SK-N-SH (cell line): ENCODE results near the gene VPS35. TPM values are rescaled to one million over a fixed set of nuclear protein-coding genes. Genes with fewer than 3 reads are reported as not detected.

Experiments
- CTCF ChIA-PET: fragments of 300-600, 350-600 bp; formaldehyde crosslinking; extraction: SDS; loops from one replicate; lab custom pipeline; 2021; lab: Yijun Ruan, JAX
- POLR2A ChIA-PET: fragments of 350-600 bp; sonication (Branson Sonifier 250); formaldehyde crosslinking; extraction: SDS; loops from one replicate; lab custom pipeline; 2020; ENCODE audit warnings: antibody characterized with exemption, inconsistent platforms; lab: Yijun Ruan, JAX
- DNase-seq: peaks from one replicate; pipeline ENCODE4 v3.0.0; 2012
- H2AFZ ChIP-seq: fragments of 200-600 bp; sonication (generic); 2 replicates; pipeline ENCODE4 v1.8.1; 2016; ENCODE audit warnings: antibody characterized with exemption, mild to moderate bottlenecking, low read depth
- H3F3A ChIP-seq: fragments of 200-600 bp; sonication (generic); replicated peaks from 2 replicates; pipeline ENCODE3; 2016; ENCODE audit warnings: antibody characterized with exemption, mild to moderate bottlenecking; ENCODE audit not compliant: insufficient read depth
- H3K27ac ChIP-seq, 2 experiments: fragments of 200-500 bp in 1 of 2; fragments of 200-600 bp in 1 of 2; sonication (Bioruptor generic) in 1 of 2; sonication (generic), shearing (Covaris generic) in 1 of 2; 2 replicates each; pipeline versions ENCODE4 v1.5.1 to v1.6.1; 2014 to 2016; ENCODE audit warnings: low read depth in 2 of 2, inconsistent platforms in 1 of 2, low read length in 1 of 2, mild to moderate bottlenecking in 1 of 2, mixed read lengths in 1 of 2
- H3K27me3 ChIP-seq: fragments of 200-600 bp; sonication (generic), shearing (Covaris generic); 2 replicates; pipeline ENCODE4 v1.6.1; 2016; ENCODE audit warnings: mixed run types; ENCODE audit not compliant: insufficient read depth
- H3K36me3 ChIP-seq, 2 experiments: fragments of 200-500 bp in 1 of 2; fragments of 200-600 bp in 1 of 2; sonication (Bioruptor generic) in 1 of 2; sonication (generic) in 1 of 2; replicated peaks in 1 of 2; 2 replicates each; pipeline versions ENCODE3 to v1.5.1; 2014 to 2016; ENCODE audit warnings: low read length in 1 of 2, mild to moderate bottlenecking in 1 of 2; ENCODE audit not compliant: insufficient read depth in 2 of 2, control insufficient read depth in 1 of 2
- H3K4me1 ChIP-seq, 2 experiments: fragments of 200-500 bp in 1 of 2; fragments of 200-600 bp in 1 of 2; sonication (Bioruptor generic) in 1 of 2; sonication (generic), shearing (Covaris generic) in 1 of 2; 2 replicates each; pipeline versions ENCODE4 v1.5.1 to v1.6.1; 2014 to 2016; ENCODE audit warnings: low read depth in 1 of 2, low read length in 1 of 2, mixed run types in 1 of 2; ENCODE audit not compliant: insufficient read depth in 2 of 2, control insufficient read depth in 1 of 2
- H3K4me2 ChIP-seq: fragments of 200-600 bp; sonication (generic), shearing (Covaris generic); 2 replicates; pipeline ENCODE4 v1.6.1; 2017; ENCODE audit warnings: mixed run types
- H3K4me3 ChIP-seq, 2 experiments: fragments of 200-500 bp in 1 of 2; fragments of 200-600 bp in 1 of 2; sonication (Bioruptor generic) in 1 of 2; sonication (generic), shearing (Covaris generic) in 1 of 2; 2 replicates each; pipeline versions ENCODE4 v1.5.1 to v1.8.1; 2014 to 2016; ENCODE audit warnings: low read depth in 2 of 2, inconsistent platforms in 1 of 2, low read length in 1 of 2, mild to moderate bottlenecking in 1 of 2, mixed read lengths in 1 of 2, moderate library complexity in 1 of 2
- H3K79me2 ChIP-seq: fragments of 200-600 bp; sonication (generic); 2 replicates; pipeline ENCODE4 v1.8.1; 2017; ENCODE audit warnings: mild to moderate bottlenecking; ENCODE audit not compliant: insufficient read depth
- H3K9ac ChIP-seq: fragments of 200-600 bp; sonication (generic); 2 replicates; pipeline ENCODE4 v1.6.1; 2017; ENCODE audit warnings: mixed run types
- H3K9me2 ChIP-seq: fragments of 200-600 bp; sonication (generic); 2 replicates; pipeline ENCODE4 v1.6.1; 2017; ENCODE audit warnings: mixed run types
- H3K9me3 ChIP-seq: fragments of 200-600 bp; sonication (generic); 2 replicates; pipeline ENCODE4 v1.6.1; 2017; ENCODE audit warnings: mixed run types, mild to moderate bottlenecking, moderate library complexity
- H4K20me1 ChIP-seq: fragments of 200-600 bp; sonication (generic); 2 replicates; pipeline ENCODE4 v1.6.1; 2017; ENCODE audit warnings: mild to moderate bottlenecking, mixed run types; ENCODE audit not compliant: insufficient read depth
- CTCF ChIP-seq: fragments of 200-600 bp; sonication (generic); IDR thresholded peaks from 2 replicates; pipeline ENCODE4 v1.6.1; 2017; ENCODE audit warnings: antibody characterized with exemption, mild to moderate bottlenecking, moderate library complexity
- ELF1 ChIP-seq: IDR thresholded peaks from 2 replicates; pipeline ENCODE4 v1.4.0; 2012
- GABPA ChIP-seq: IDR thresholded peaks from 2 replicates; pipeline ENCODE4 v1.4.0; 2012; ENCODE audit warnings: low read depth, mild to moderate bottlenecking
- MEF2A ChIP-seq: IDR thresholded peaks from 2 replicates; pipeline ENCODE4 v1.4.0; 2012; ENCODE audit warnings: low read depth, borderline replicate concordance
- POLR2AphosphoS5 ChIP-seq: IDR thresholded peaks from 2 replicates; pipeline ENCODE4 v1.6.1; 2012; ENCODE audit warnings: low read depth, low read length
- RAD21 ChIP-seq: IDR thresholded peaks from 2 replicates; pipeline ENCODE4 v1.6.1; 2012; ENCODE audit warnings: mild to moderate bottlenecking, low read length
- RCOR1 ChIP-seq: fragments of 150-350 bp; IDR thresholded peaks from 2 replicates; pipeline ENCODE4 v1.6.1; 2017; ENCODE audit warnings: antibody characterized with exemption, low read length
- REST ChIP-seq: IDR thresholded peaks from 2 replicates; pipeline ENCODE4 v1.6.1; 2012; ENCODE audit warnings: mild to moderate bottlenecking, low read depth, low read length, moderate library complexity
- RXRA ChIP-seq: IDR thresholded peaks from 2 replicates; pipeline ENCODE4 v1.4.0; 2012; ENCODE audit warnings: low read depth, mild to moderate bottlenecking, borderline replicate concordance
- SMC3 ChIP-seq: IDR thresholded peaks from 2 replicates; pipeline ENCODE4 v1.6.1; 2012; ENCODE audit warnings: low read depth, low read length, improper control_type of control experiment
- USF1 ChIP-seq: IDR thresholded peaks from 2 replicates; pipeline ENCODE4 v1.4.0; 2012; ENCODE audit warnings: low read depth, borderline replicate concordance
- WGBS: methylation state at CpG from one replicate; pipeline ENCODE4 v1.1.6; 2017; ENCODE audit warnings: low lambda C conversion rate; 5-methylcytosine and 5-hydroxymethylcytosine counted together
- polyA plus RNA-seq, 3 experiments: library from polyadenylated mRNA; depleted of rRNA; stranded (reverse); fragments of >200 nt; gene quantifications; 2 replicates each; pipeline ENCODE4 v1.2.3, GENCODE V29; 2012

Gene VPS35
- polyA plus RNA-seq, 1 of the 3 experiments (the other 2 are of a cell fraction), result 17.5 TPM

- 83% methylated on average over 3 of the region's 3 CpGs for WGBS
- H3K27ac ChIP-seq, result no peak overlapping the region
Measured at GRCh38 chr16:46651305-46651704, 37.7 kb downstream of the VPS35 start.

GRCh38 chr16:46650254-46650623 lies 38.7 kb downstream of the VPS35 start:
- Histone ChIP-seq H3K9me2 (no peaks in the 10 kb centered on the region), H3K36me3 (no peaks in the 10 kb centered on the region)
- POLR2A ChIA-PET, result no interaction called here
- WGBS, result 87% methylated on average over 5 of the region's 5 CpGs
- TF ChIP-seq RAD21 (no peak), RXRA (no peak), USF1 (no peak), POLR2AphosphoS5 (no peak), REST (no peak), ELF1 (no peak), RCOR1 (no peak)
- TF ChIP-seq, all 33 proteins: peak for 0
- Histone ChIP-seq H3K27me3 (no peaks in the 10 kb centered on the region), H3F3A (no peaks in the 10 kb centered on the region), H3K27ac (no peak overlapping the region), H3K4me2 (no peak overlapping the region), H2AFZ (no peak overlapping the region), H3K79me2 (no peaks in the 10 kb centered on the region), H3K9me3 (no peaks in the 10 kb centered on the region), H4K20me1 (no peaks in the 10 kb centered on the region), H3K4me3 (no peak overlapping the region), H3K4me1 (no peaks in the 10 kb centered on the region), H3K9ac (no peak overlapping the region)
- CTCF ChIA-PET, result interaction anchor here (1.1 kb wide), 1 partner anchor 23 kb away, joined by 3 read pairs; no protein-coding TSS in a partner anchor
- no peak for DNase-seq

More at GRCh38 chr16:46651305-46651704, 37.7 kb downstream of the VPS35 start:
- no peaks in the 10 kb centered on the region for H3K27me3 ChIP-seq
- H3F3A ChIP-seq, result no peaks in the 10 kb centered on the region
- H3K4me3 ChIP-seq, result no peak overlapping the region
- H3K79me2 ChIP-seq, result no peaks in the 10 kb centered on the region
- H3K9me3 ChIP-seq, result no peaks in the 10 kb centered on the region
- TF ChIP-seq GABPA (no peak), USF1 (no peak), SMC3 (no peak), MEF2A (no peak), CTCF (no peak)
- TF ChIP-seq, all 33 proteins: peak for 0
- no peaks in the 10 kb centered on the region for H3K9me2 ChIP-seq
- H2AFZ ChIP-seq, result no peak overlapping the region
- CTCF ChIA-PET, result interaction anchor here (1.6 kb wide), 1 partner anchor 22 kb away, joined by 5 read pairs; no protein-coding TSS in a partner anchor
- no peaks in the 10 kb centered on the region for H4K20me1 ChIP-seq
- POLR2A ChIA-PET, result no interaction called here
- H3K4me2 ChIP-seq, result no peak overlapping the region
- H3K36me3 ChIP-seq, result no peaks in the 10 kb centered on the region
- H3K9ac ChIP-seq, result no peak overlapping the region
- no peak for DNase-seq
- no peaks in the 10 kb centered on the region for H3K4me1 ChIP-seq
